Activated naive CD8-positive, alpha-beta T cell treated with anti-CD3 and anti-CD28 coated beads for 36 hours (primary cell): Measurements from ENCODE around the gene ETV5. TPM values are rescaled to one million over a fixed set of nuclear protein-coding genes. Genes with fewer than 3 reads are reported as not detected.

Experiments used
- DNase-seq: peaks from one replicate; pipeline ENCODE4 v3.0.0; 2021
- H3K27ac Mint-ChIP-seq: one replicate; pipeline ENCODE4 v1.8.0; 2022; ENCODE audit warnings: mild to moderate bottlenecking, moderate library complexity, mixed read lengths
- H3K27me3 Mint-ChIP-seq: one replicate; pipeline ENCODE4 v1.8.0; 2022; ENCODE audit warnings: mild to moderate bottlenecking, mixed read lengths
- H3K36me3 Mint-ChIP-seq: one replicate; pipeline ENCODE4 v1.8.0; 2021; ENCODE audit warnings: mild to moderate bottlenecking, mixed read lengths
- H3K4me1 Mint-ChIP-seq: one replicate; pipeline ENCODE4 v1.8.0; 2021; ENCODE audit warnings: mixed read lengths
- H3K4me3 Mint-ChIP-seq: one replicate; pipeline ENCODE4 v1.8.0; 2022; ENCODE audit warnings: mild to moderate bottlenecking, moderate library complexity, mixed read lengths
- H3K9me3 Mint-ChIP-seq: one replicate; pipeline ENCODE4 v1.8.0; 2022; ENCODE audit warnings: mixed read lengths
- total RNA-seq, 2 experiments: library from RNA; stranded (reverse); gene quantifications; one replicate each; pipeline ENCODE4 v1.2.3, GENCODE V29; 2021

Gene ETV5
- total RNA-seq, 2 experiments from 2014 or later: 1.0 to 1.2 TPM

DNA sequence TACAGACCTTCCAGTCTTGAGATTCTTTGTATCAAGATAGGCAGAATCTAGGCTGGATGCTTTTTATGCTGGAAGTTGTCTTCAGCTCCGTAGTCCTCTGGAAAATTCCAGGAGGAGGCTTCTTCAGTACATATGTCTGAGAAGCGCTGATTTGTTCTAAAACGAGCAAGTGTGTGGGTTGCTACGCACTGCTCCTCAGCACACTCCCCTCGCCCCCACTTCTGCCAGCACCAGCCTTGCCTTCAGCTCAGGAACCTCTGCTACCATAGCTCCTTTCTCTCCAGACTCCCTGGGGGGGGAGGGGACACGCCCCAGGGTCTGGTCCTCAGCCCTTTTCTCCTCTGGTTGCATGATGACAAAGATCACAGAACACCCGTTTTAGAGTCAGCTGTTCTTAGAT is 95.6 kb downstream of the ETV5 start:
- no peaks in the 10 kb centered on the region for H3K36me3 Mint-ChIP-seq
- H3K27me3 Mint-ChIP-seq: peaks cover 23% of the 10 kb centered on the region
- H3K9me3 Mint-ChIP-seq: peaks cover 2% of the 10 kb centered on the region
- no peak overlapping the region for H3K27ac Mint-ChIP-seq
- no peaks in the 10 kb centered on the region for H3K4me1 Mint-ChIP-seq
- no peak overlapping the region for H3K4me3 Mint-ChIP-seq
- DNase-seq: no peak

DNA sequence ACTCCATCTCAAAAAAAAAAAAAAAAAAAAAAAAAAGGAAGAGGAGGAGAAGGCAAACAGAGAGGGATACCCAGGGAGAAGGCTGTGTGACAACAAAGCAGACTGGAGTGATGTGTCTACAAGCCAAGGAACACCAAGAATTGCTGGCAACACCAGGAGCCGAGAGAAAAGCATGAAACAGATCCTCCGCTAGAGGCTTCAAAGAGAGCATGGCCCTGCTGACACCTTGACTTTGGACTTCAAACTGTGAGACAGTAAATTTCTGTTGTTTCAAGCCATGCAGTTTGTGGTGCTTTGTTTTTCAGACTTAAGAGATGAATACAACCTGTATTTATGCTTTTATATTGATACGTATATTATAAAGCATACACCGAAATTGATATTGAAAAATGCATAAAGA is 96.8 kb downstream of the ETV5 start:
- Mint-ChIP-seq H3K9me3 (peaks cover 2% of the 10 kb centered on the region), H3K4me3 (no peak overlapping the region), H3K36me3 (no peaks in the 10 kb centered on the region), H3K27me3 (peaks cover 23% of the 10 kb centered on the region), H3K4me1 (no peaks in the 10 kb centered on the region), H3K27ac (no peak overlapping the region)
- no peak for DNase-seq

DNA sequence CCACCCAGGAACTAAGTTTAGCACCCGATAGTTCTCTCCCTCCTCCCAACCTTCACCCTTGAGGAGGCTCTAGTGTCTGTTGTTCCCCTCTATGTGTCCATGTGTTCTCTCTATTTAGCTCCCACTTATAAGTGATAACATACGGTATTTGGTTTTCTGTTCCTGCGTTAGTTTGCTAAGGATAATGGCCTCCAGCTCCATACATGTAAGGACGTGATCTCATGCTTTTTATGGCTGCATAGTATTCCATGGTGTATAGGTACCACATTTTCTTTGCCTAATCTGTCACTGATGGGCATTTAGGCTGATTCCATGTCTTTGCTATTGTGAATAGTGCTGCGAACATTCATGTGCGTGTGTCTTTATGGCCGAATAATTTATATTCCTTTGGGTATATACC is 104.2 kb downstream of the ETV5 start:
- peaks cover 35% of the 10 kb centered on the region for H3K27me3 Mint-ChIP-seq
- no peak overlapping the region for H3K27ac Mint-ChIP-seq
- peaks cover 10% of the 10 kb centered on the region for H3K4me1 Mint-ChIP-seq
- no peaks in the 10 kb centered on the region for H3K36me3 Mint-ChIP-seq
- H3K9me3 Mint-ChIP-seq: peaks cover 2% of the 10 kb centered on the region
- DNase-seq: no peak
- no peak overlapping the region for H3K4me3 Mint-ChIP-seq

DNA sequence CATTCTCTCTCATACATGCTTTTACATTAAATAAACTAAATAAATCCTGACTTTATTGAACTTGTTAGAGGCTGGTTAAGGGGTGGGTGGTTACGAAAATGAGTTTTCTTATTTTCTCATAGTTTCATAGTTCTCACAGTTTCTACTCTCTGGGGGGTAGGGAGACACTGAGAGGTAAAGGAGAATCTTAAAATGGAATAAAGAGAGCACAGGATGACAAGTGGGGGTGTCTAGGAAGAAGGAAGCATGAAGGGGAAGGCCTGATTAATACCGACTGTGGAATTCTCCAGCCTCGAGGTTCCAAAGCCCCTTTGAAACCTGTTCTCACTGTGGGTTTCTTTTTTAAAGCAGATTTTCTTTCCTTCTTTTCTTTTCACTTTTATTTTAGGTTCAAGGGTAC is 104.7 kb downstream of the ETV5 start:
- Mint-ChIP-seq H3K27me3 (peaks cover 35% of the 10 kb centered on the region), H3K36me3 (no peaks in the 10 kb centered on the region), H3K9me3 (peaks cover 2% of the 10 kb centered on the region), H3K27ac (no peak overlapping the region), H3K4me3 (no peak overlapping the region), H3K4me1 (peaks cover 10% of the 10 kb centered on the region)
- no peak for DNase-seq

DNA sequence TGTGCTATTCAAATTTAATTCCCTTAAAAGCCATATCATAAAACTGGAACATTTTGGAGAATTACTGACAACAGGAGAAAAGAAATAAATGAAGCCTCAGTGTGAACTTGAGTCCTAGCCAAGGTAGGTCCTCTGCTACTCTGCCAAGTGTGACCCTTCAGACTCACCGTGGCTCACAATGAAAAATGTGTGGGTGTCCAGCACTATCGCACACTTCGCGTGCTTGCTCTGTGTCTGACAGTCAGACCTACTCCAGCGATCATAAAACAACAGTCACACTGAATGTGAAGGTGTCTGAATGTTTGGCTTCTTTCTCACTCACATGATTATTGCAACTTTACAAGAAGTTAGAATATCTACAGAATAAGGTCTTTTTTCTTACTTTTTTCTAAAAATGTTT is 105.3 kb downstream of the ETV5 start:
- Mint-ChIP-seq H3K9me3 (peaks cover 2% of the 10 kb centered on the region), H3K4me1 (peaks cover 10% of the 10 kb centered on the region), H3K27me3 (peaks cover 32% of the 10 kb centered on the region), H3K27ac (no peak overlapping the region), H3K36me3 (no peaks in the 10 kb centered on the region), H3K4me3 (no peak overlapping the region)
- no peak for DNase-seq

DNA sequence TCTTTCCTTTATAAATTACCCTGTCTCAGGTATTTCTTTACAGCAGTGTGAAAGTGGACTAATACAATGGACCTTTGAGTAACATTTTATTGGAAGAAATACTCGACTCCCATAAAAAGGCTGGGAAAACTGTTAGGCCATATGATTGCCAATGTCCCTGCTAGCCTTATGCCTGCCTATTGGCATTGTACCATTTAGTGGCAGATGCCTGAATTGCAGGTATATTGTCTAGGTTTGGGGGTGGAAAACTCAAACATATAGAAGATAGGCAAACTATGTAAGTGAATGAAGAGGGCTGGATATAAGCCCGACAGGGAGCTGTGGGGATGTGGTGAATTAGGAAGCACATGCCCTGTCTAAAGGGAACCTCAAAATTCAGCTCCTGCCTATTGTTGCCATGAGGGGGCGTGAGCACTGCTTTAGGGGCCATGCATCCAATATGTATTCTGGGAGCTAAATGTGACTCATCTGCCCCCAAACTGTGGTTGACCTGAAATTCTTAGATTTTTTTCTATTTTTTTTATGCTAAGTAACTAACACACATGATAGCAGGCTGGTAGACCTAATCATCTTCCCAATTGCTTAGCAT is 105.9 kb downstream of the ETV5 start:
- Mint-ChIP-seq H3K4me1 (peaks cover 10% of the 10 kb centered on the region), H3K4me3 (no peak overlapping the region)
- peak; percentile 11 for DNase-seq

DNA sequence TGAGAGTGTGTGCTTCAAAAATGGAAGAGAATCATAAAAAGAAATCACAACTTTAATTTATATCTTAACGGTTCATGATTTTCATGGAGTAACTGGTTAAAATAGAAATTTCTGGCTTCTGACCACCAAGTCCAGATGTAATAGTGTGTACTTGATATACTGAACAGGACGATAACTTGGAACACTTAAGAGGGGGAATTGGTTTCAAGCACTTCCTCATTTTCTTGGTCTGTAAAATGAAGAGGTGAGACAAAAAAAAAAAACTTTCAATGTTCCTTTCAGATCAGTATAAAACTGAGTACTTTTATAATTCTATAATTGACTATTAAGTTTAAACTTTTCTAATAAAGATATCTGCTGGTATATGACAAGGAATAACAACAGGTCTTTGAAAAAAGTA is 107.0 kb downstream of the ETV5 start:
- Mint-ChIP-seq H3K9me3 (peaks cover 2% of the 10 kb centered on the region), H3K27me3 (peaks cover 27% of the 10 kb centered on the region), H3K4me1 (peaks cover 10% of the 10 kb centered on the region), H3K4me3 (no peak overlapping the region), H3K27ac (no peak overlapping the region), H3K36me3 (no peaks in the 10 kb centered on the region)
- no peak for DNase-seq

More for the DNA sequence above, 105.9 kb downstream of the ETV5 start:
- Mint-ChIP-seq H3K27me3 (peaks cover 29% of the 10 kb centered on the region), H3K36me3 (no peaks in the 10 kb centered on the region), H3K27ac (no peak overlapping the region), H3K9me3 (peaks cover 2% of the 10 kb centered on the region)

DNA sequence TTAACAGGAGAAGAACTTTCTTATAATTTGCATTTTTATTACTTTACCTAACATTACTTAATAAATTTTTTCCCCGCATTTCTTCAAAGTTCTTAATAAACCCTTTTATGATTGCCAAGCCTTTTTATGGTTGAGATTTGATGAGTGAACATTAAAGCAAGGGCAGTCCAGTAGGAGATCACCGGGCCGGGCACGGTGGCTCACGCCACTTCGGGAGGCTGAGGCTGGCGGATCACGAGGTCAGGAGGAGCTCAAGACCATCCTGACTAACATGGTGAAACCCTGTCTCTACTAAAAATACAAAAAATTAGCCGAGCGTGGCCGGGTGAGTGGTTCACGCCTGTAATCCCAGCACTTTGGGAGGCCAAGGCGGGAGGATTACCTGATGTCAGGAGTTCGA is 109.7 kb downstream of the ETV5 start:
- no peaks in the 10 kb centered on the region for H3K36me3 Mint-ChIP-seq
- H3K9me3 Mint-ChIP-seq: no peaks in the 10 kb centered on the region
- H3K27ac Mint-ChIP-seq: no peak overlapping the region
- H3K4me1 Mint-ChIP-seq: peaks cover 6% of the 10 kb centered on the region
- DNase-seq: no peak
- peaks cover 16% of the 10 kb centered on the region for H3K27me3 Mint-ChIP-seq
- H3K4me3 Mint-ChIP-seq: no peak overlapping the region

DNA sequence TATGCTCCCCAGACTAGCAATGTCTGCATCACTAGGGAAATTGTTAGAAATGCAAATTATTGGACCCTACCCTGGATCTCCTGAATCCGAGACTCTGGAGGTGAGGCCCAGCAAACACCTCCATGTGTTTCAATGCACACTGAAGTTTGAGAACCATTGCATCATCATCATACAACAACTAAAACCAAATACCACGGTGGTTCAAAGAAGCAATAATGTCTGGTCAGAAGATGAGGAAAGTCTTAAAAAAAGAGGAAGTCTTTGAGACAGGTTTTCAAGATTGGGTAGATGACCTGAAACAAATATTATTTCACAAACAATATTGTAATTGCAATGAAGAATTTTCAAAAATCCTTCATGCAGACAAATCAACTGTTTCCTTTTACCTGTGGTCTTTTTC is 110.8 kb downstream of the ETV5 start:
- Mint-ChIP-seq H3K27me3 (peaks cover 13% of the 10 kb centered on the region), H3K9me3 (no peaks in the 10 kb centered on the region), H3K27ac (no peak overlapping the region), H3K36me3 (no peaks in the 10 kb centered on the region), H3K4me3 (no peak overlapping the region), H3K4me1 (no peaks in the 10 kb centered on the region)
- DNase-seq: no peak

DNA sequence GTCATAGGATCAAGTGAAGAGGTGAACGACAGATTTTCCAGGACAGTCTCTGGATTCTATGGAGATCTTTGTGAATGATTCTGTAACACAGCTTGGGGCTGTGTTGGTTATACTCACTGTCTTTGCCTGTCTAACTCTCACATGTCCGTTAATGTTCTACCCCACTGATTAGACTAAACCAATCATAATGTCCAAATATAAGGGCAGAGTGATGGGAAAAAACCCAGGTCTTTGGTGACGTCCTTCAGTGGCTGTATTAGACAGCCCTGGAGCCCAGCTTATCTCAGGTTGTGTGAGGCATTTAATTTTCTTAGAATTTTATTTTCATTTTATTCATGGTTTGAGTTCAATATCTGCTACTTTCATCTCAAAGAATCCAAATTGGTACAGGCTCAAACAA is 111.8 kb downstream of the ETV5 start:
- no peaks in the 10 kb centered on the region for H3K9me3 Mint-ChIP-seq
- no peak overlapping the region for H3K27ac Mint-ChIP-seq
- no peaks in the 10 kb centered on the region for H3K4me1 Mint-ChIP-seq
- peaks cover 8% of the 10 kb centered on the region for H3K27me3 Mint-ChIP-seq
- no peaks in the 10 kb centered on the region for H3K36me3 Mint-ChIP-seq
- H3K4me3 Mint-ChIP-seq: no peak overlapping the region
- no peak for DNase-seq

Other genes with a start within 250 kb of the ETV5 start
- gene TRA2B, start 171.1 kb downstream of the ETV5 start, total RNA-seq: 100 to 1,000 TPM; 289 to 291 TPM